Endodermal cell (in vitro differentiated cells): ENCODE data around the gene EP400. TPM values are rescaled to one million over a fixed set of nuclear protein-coding genes. Genes with fewer than 3 reads are reported as not detected.
A peak's percentile ranks its signal among the peaks of the same experiment; 100 is the strongest.
"Not testable (repeated sequence)": the region's sequence is repeated elsewhere in the genome, so short reads cannot be mapped to it uniquely, and the experiment has no call there.

Experiments used
- DNase-seq: peaks from one replicate; pipeline ENCODE4 v3.0.0-alpha.2; 2017
- H3K27ac ChIP-seq: 2 replicates; pipeline ENCODE4 v1.5.1; 2013; ENCODE audit warnings: mild to moderate bottlenecking, low read depth, low read length, moderate library complexity
- H3K27me3 ChIP-seq: 2 replicates; pipeline ENCODE4 v1.6.1; 2013; ENCODE audit warnings: mild to moderate bottlenecking, low read length, moderate library complexity; ENCODE audit not compliant: insufficient read depth, control insufficient read depth, poor library complexity, severe bottlenecking
- H3K36me3 ChIP-seq: 2 replicates; pipeline ENCODE4 v1.7.0; 2013; ENCODE audit warnings: mild to moderate bottlenecking, low read length, moderate library complexity; ENCODE audit not compliant: control insufficient read depth, insufficient read depth
- H3K4me1 ChIP-seq: one replicate; pipeline ENCODE4 v1.7.0; 2013; ENCODE audit warnings: low read length; ENCODE audit not compliant: control insufficient read depth, insufficient read depth
- H3K4me3 ChIP-seq: 2 replicates; pipeline ENCODE4 v1.5.1; 2013; ENCODE audit warnings: mild to moderate bottlenecking, low read length, moderate library complexity
- H3K9ac ChIP-seq: 2 replicates; pipeline ENCODE4 v1.6.1; 2013; ENCODE audit warnings: mild to moderate bottlenecking, low read length, moderate library complexity; ENCODE audit not compliant: poor library complexity, severe bottlenecking; ENCODE audit errors: extremely low read depth
- H3K9me3 ChIP-seq: 2 replicates; pipeline ENCODE4 v1.6.1; 2013; ENCODE audit warnings: mild to moderate bottlenecking, low read length, moderate library complexity; ENCODE audit not compliant: control insufficient read depth
- H3K27ac Mint-ChIP-seq: 2 replicates; pipeline ENCODE4 v1.8.0; 2020; ENCODE audit warnings: mixed read lengths
- H3K27me3 Mint-ChIP-seq: 2 replicates; pipeline ENCODE4 v1.8.0; 2021; ENCODE audit warnings: mild to moderate bottlenecking, mixed read lengths; ENCODE audit not compliant: insufficient read depth
- H3K36me3 Mint-ChIP-seq: 2 replicates; pipeline ENCODE4 v1.8.0; 2020; ENCODE audit warnings: low read depth, mixed read lengths
- H3K4me1 Mint-ChIP-seq: 2 replicates; pipeline ENCODE4 v1.8.0; 2020; ENCODE audit warnings: mixed read lengths
- H3K4me3 Mint-ChIP-seq: 2 replicates; pipeline ENCODE4 v1.8.0; 2020; ENCODE audit warnings: mild to moderate bottlenecking, moderate library complexity, mixed read lengths
- H3K9me3 Mint-ChIP-seq: 2 replicates; pipeline ENCODE4 v1.8.0; 2020; ENCODE audit warnings: mild to moderate bottlenecking, mixed read lengths
- CTCF ChIP-seq: fragments of 200-600 bp; sonication (generic); conservative IDR thresholded peaks from 2 replicates; pipeline ENCODE4 v1.5.0; 2021; ENCODE audit warnings: antibody characterized with exemption, mild to moderate bottlenecking
- WGBS, 2 experiments: methylation state at CpG; one replicate each; pipeline versions ENCODE4 v1.1.5 to v1.1.7; 2013; ENCODE audit warnings: missing lambda C conversion rate in 2 of 2, mixed read lengths in 1 of 2; ENCODE audit not compliant: insufficient coverage in 1 of 2, insufficient read length in 1 of 2; 5-methylcytosine and 5-hydroxymethylcytosine counted together
- total RNA-seq, 2 donors: library from RNA; stranded (reverse); fragmentation: NEBNext Ultra II Directional in 1 of 2; extraction: Animal tissue kit (Norgen Biotek cat#: 25700) in 1 of 2; gene quantifications; 2 replicates in 1 of 2; 3 replicates in 1 of 2; pipeline ENCODE4 v1.2.1, GENCODE V29; 2021

The EP400 gene
- total RNA-seq, 2 donors from 2014 or later: 64.7 to 78.3 TPM

GRCh38 chr12:131959116-131959515 is 9.4 kb downstream of the EP400 start:
- Mint-ChIP-seq H3K4me3 (no peak overlapping the region), H3K36me3 (peaks cover 20% of the 10 kb centered on the region), H3K27me3 (no peaks in the 10 kb centered on the region), H3K4me1 (peaks cover 20% of the 10 kb centered on the region), H3K27ac (peak overlapping the region; percentile 76), H3K9me3 (no peaks in the 10 kb centered on the region)
- Histone ChIP-seq H3K36me3 (peaks cover 22% of the 10 kb centered on the region), H3K4me1 (no peaks in the 10 kb centered on the region), H3K27ac (no peak overlapping the region), H3K4me3 (no peak overlapping the region), H3K27me3 (no peaks in the 10 kb centered on the region), H3K9me3 (no peaks in the 10 kb centered on the region), H3K9ac (no peak overlapping the region)
- DNase-seq: peak; percentile 32
- TF ChIP-seq CTCF: no peak
- WGBS, 2 experiments: 84 to 90% methylated on average over 4 of the region's 4 CpGs

DNA sequence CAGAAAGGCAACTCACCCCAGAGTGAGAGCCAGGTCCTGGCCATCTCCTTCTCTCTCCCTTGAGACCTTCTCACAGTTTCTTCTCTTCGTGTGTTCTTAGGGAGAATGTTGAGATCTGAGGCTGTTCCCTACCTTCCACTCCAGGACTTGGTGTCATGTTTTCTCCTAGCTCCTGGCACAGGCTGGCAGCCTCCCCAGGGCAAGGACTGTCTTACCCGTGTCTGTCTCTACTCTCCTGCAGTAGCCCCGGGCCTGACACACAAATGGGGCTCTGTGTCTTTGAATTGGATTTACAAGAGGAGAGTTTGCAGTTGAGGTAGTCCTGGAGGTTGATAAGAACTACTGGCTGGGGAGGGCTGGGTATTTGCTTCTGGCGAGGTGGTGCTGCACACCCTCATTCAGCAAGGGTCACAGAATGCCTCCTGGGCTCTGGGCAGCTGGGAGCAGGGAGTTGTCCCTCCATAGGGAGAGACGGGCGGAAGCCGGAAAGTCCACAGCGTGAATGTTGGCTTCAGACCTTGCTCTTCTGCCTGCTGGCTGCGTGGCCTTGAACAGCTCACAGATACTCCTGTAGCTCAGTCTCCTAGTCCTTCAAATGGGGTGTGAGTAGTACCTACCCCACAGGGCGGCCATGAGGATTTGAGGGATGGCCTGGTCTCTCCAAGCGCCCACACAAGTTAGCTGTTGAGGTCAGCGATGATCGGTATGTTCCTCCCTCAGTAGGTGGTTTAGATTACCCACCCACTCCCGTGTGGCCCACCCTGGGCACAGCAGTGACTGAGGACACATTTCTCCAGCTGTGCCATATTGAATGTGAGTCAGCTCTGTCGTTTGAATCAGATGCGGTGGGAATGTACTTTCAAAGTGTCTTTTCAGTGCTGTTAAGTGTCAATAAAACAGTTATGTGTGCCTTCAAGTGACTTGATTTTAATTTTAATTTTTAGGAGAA is 10.2 kb downstream of the EP400 start:
- H3K4me3 Mint-ChIP-seq: no peak overlapping the region
- H3K9me3 Mint-ChIP-seq: no peaks in the 10 kb centered on the region
- Histone ChIP-seq H3K27ac (no peak overlapping the region), H3K9ac (no peak overlapping the region), H3K9me3 (no peaks in the 10 kb centered on the region), H3K27me3 (no peaks in the 10 kb centered on the region), H3K4me1 (no peaks in the 10 kb centered on the region), H3K4me3 (no peak overlapping the region), H3K36me3 (peaks cover 30% of the 10 kb centered on the region)
- H3K27ac Mint-ChIP-seq: peak overlapping the region; percentile 76
- H3K27me3 Mint-ChIP-seq: no peaks in the 10 kb centered on the region
- peaks cover 20% of the 10 kb centered on the region for H3K36me3 Mint-ChIP-seq
- no peak for TF ChIP-seq CTCF
- H3K4me1 Mint-ChIP-seq: peaks cover 20% of the 10 kb centered on the region
- peak; percentile 44 for DNase-seq
- 90 to 96% methylated on average over 6 to 16 of the region's 16 CpGs for WGBS, 2 experiments

- 94 to 100% methylated on average over 1 to 17 of the region's 30 CpGs for WGBS, 2 experiments
- peaks cover 20% of the 10 kb centered on the region for H3K36me3 Mint-ChIP-seq
- not testable (repeated sequence) for H3K27ac Mint-ChIP-seq, H3K27me3 Mint-ChIP-seq, H3K9me3 Mint-ChIP-seq, H3K4me3 Mint-ChIP-seq, H3K27ac ChIP-seq, H3K4me3 ChIP-seq, H3K9me3 ChIP-seq, H3K27me3 ChIP-seq, H3K9ac ChIP-seq, H3K4me1 ChIP-seq
- peaks cover 31% of the 10 kb centered on the region for H3K36me3 ChIP-seq
- H3K4me1 Mint-ChIP-seq: peaks cover 20% of the 10 kb centered on the region
- peak; percentile 21 for DNase-seq
Observed at GRCh38 chr12:131960590-131961325, 11.0 kb downstream of the EP400 start.

DNA sequence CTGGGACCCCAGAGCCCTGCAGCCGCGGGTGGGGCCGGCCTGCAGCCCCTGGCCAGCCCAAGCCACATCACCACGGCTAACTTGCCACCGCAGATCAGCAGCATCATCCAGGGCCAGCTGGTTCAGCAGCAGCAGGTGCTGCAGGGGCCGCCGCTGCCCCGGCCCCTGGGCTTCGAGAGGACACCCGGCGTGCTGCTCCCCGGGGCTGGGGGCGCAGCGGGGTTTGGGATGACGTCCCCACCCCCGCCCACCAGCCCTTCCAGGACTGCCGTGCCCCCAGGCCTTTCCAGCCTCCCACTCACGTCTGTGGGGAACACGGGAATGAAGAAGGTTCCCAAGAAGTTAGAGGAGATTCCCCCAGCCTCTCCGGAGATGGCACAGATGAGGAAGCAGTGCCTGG is 11.6 kb downstream of the EP400 start:
- H3K9me3 Mint-ChIP-seq, H3K9ac ChIP-seq, H3K9me3 ChIP-seq, DNase-seq, H3K27ac Mint-ChIP-seq, H3K27me3 ChIP-seq, H3K27me3 Mint-ChIP-seq, H3K4me3 ChIP-seq, H3K4me1 ChIP-seq, H3K27ac ChIP-seq, H3K4me3 Mint-ChIP-seq: not testable (repeated sequence)
- Mint-ChIP-seq H3K36me3 (peaks cover 17% of the 10 kb centered on the region), H3K4me1 (peaks cover 20% of the 10 kb centered on the region)
- H3K36me3 ChIP-seq: peaks cover 31% of the 10 kb centered on the region
- WGBS, 2 experiments: 96% methylated on average over 4 of the region's 20 CpGs; no CpG with 5 or more reads in 1 of the 2 experiments
